ENCODE results near the gene EMSY.

Gene EMSY

GRCh38 chr11:76523786-76524436 is 79.1 kb downstream of the EMSY start:
- no peak for DNase-seq (ENCODE audit: low read depth in 2 of 2)

GRCh38 chr11:76524461-76524860 is 79.6 kb downstream of the EMSY start:
- DNase-seq (ENCODE audit: low read depth in 2 of 2), result no peak

- DNase-seq (ENCODE audit: low read depth in 2 of 2), result no peak
Measured at GRCh38 chr11:76524919-76525318, 80.1 kb downstream of the EMSY start.

- no peak for DNase-seq (ENCODE audit: low read depth in 2 of 2)
Measured at GRCh38 chr11:76526878-76527277, 82.1 kb downstream of the EMSY start.

- DNase-seq (ENCODE audit: low read depth in 2 of 2), result no peak
Measured at GRCh38 chr11:76542436-76542835, 97.6 kb downstream of the EMSY start.

- no peak for DNase-seq (ENCODE audit: low read depth in 2 of 2)
Measured at GRCh38 chr11:76543006-76543703, 98.3 kb downstream of the EMSY start.

GRCh38 chr11:76550781-76551180 is 106.0 kb downstream of the EMSY start:
- DNase-seq (ENCODE audit: low read depth in 2 of 2), result no peak

- no peak for DNase-seq (ENCODE audit: low read depth in 2 of 2)
Measured at GRCh38 chr11:76551400-76551799, 106.6 kb downstream of the EMSY start.

GRCh38 chr11:76552987-76553386 is 108.2 kb downstream of the EMSY start:
- no peak for DNase-seq (ENCODE audit: low read depth in 2 of 2)

GRCh38 chr11:76553554-76554476 is 109.0 kb downstream of the EMSY start:
- no peak for DNase-seq (ENCODE audit: low read depth in 2 of 2)

- DNase-seq (ENCODE audit: low read depth in 2 of 2), result no peak
Measured at GRCh38 chr11:76554767-76555166, 109.9 kb downstream of the EMSY start.

- no peak for DNase-seq (ENCODE audit: low read depth in 2 of 2)
Measured at GRCh38 chr11:76557466-76557865, 112.6 kb downstream of the EMSY start.

- no peak for DNase-seq (ENCODE audit: low read depth in 2 of 2)
Measured at GRCh38 chr11:76558473-76558872, 113.7 kb downstream of the EMSY start.

- no peak for DNase-seq (ENCODE audit: low read depth in 2 of 2)
Measured at GRCh38 chr11:76558891-76559290, 114.1 kb downstream of the EMSY start.

GRCh38 chr11:76559346-76559745 is 114.5 kb downstream of the EMSY start:
- DNase-seq (ENCODE audit: low read depth in 2 of 2), result no peak

GRCh38 chr11:76560219-76560618 is 115.4 kb downstream of the EMSY start:
- peak in 1 of 2 donors; percentile 3 for DNase-seq (ENCODE audit: low read depth in 2 of 2)

- no peak for DNase-seq (ENCODE audit: low read depth in 2 of 2)
Measured at GRCh38 chr11:76561245-76561644, 116.4 kb downstream of the EMSY start.

- DNase-seq (ENCODE audit: low read depth in 2 of 2), result no peak
Measured at GRCh38 chr11:76562541-76562940, 117.7 kb downstream of the EMSY start.

GRCh38 chr11:76564364-76564763 is 119.5 kb downstream of the EMSY start:
- no peak for DNase-seq (ENCODE audit: low read depth in 2 of 2)

- no peak for DNase-seq (ENCODE audit: low read depth in 2 of 2)
Measured at GRCh38 chr11:76566811-76567210, 122.0 kb downstream of the EMSY start.

GRCh38 chr11:76567261-76567660 is 122.4 kb downstream of the EMSY start:
- no peak for DNase-seq (ENCODE audit: low read depth in 2 of 2)

GRCh38 chr11:76568139-76568538 is 123.3 kb downstream of the EMSY start:
- no peak for DNase-seq (ENCODE audit: low read depth in 2 of 2)

- no peak for DNase-seq (ENCODE audit: low read depth in 2 of 2)
Measured at GRCh38 chr11:76568621-76569020, 123.8 kb downstream of the EMSY start.
